ENCODE data around the gene PNPT1.

DNA sequence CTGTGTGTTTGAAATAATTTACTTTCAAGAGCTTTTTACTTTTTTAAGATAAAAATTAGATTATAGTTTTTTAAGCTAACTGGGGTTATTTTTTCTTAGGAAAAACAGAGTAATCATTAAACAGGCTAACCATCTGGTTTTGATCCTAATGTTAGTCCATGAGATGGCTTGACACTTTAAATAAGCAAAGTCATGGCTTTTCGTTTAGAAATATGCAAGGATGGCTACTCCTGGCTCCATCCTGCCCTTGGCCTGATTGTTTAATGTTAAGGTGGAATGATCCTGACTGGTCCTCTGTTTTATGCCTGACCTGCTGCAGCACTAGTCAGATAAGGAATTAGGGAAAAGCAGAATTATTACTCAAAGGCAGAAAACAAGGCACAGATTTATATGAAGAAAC lies 39.7 kb upstream of the PNPT1 start:
- TF ChIP-seq POLR2A (IDR thresholded peaks at IDR 0.05; ENCODE audit: low read depth, low read length) (no peak), POLR2AphosphoS5 (IDR thresholded peaks at IDR 0.05; ENCODE audit: low read depth, low read length) (no peak), TAF1 (IDR thresholded peaks at IDR 0.05; ENCODE audit: borderline replicate concordance, low read depth, low read length) (no peak)
